Activated T-helper 9 cell treated with anti-CD3 and anti-CD28 coated beads, Interleukin-2, amount 50 U/mL, for 16 hours (primary cell): ENCODE results near the gene DCAF4.
A peak's percentile ranks its signal among the peaks of the same experiment; 100 is the strongest.
"Not testable (repeated sequence)": the region's sequence is repeated elsewhere in the genome, so short reads cannot be mapped to it uniquely, and the experiment has no call there.

Source experiments
- DNase-seq: peaks from one replicate; pipeline ENCODE4 v3.0.0-alpha.2; 2020; ENCODE audit warnings: low read depth

Gene DCAF4

DNA sequence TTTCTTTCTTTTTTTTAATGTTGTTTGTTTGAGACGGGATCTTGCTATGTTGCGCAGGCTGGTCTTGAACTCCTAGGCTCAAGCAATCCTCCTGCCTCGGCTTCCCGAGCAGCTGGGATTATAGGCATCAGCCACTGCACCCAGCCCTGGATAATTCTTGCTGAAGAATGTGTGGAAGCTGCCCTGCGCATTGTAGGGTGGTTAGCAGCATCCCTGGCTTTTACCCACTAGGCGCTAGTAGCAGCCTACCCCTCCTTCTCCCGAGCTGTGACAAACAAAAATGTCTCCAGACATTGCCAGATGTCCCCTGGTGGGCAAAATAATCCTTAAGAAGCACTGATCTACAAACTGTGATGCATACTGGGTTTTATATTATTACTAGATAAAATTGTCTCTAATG lies 6.6 kb downstream of the DCAF4 start:
- DNase-seq: no peak

DNA sequence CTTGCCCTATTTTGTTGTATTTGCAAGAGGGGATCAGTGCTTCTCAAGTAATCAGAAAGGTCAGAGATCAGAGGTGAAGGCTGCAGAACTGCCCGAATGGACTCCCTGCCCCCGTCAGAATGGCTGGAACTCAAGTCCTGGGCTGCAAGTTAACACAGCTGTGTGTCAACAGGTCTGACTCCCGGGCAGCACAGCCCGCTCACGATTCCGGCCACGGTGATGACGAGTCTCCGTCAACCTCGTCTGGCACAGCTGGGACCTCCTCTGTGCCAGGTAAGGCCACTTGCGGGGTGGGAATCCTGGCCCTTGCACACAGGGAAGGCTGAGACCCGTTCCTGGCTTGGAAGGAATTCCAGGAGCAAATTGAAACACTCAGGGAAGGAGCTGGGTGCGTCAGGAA lies 13.4 kb downstream of the DCAF4 start:
- DNase-seq: no peak

DNA sequence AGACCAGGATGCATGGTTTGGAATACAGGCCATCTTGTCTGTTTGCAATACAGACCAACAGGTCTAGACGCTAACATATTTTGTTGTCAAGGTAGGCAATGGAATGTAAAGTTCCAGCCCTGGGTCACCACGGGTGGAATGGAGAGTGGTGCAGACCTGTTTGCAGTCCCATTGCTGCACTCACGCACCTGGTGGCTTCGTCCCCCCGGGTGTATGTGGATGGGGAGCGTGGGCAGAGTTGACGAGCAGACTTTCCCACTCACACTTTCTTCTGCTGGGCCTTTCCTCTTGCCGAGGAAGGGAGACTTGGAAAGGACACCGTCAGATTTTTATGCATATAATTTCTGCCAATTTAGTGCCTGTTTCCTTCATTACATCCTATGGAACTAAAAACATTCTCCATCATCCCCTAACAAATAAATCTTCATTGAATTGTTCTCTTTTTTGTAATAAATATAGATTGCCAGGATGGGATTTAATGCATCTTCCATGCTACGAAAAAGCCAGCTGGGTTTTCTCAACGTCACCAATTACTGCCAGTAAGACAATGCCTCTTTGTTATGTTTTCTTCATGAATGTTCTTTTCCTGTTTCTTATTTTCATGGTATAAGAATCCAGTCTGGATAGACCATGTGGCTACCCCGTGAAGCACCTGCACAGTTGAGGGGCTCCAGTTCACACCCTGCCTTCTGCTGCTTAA lies 15.2 kb downstream of the DCAF4 start:
- DNase-seq: no peak

DNA sequence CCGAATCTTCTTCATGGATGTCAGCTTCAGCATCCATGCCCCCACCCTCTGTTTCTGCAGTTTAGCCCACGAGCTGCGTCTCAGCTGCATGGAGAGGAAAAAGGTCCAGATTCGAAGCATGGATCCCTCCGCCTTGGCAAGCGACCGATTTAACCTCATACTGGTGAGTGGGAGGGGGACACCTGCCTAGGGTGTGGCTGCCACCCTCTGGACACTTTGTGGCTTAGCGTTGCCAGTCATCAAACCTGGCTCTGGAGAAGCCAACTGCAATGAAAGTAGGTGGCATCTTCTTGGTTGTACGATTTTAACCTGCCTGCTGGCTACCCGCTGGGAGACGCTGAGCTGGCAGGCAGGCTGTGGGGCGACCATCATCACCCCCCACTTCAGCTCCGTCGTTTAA lies 16.7 kb downstream of the DCAF4 start:
- DNase-seq: no peak

DNA sequence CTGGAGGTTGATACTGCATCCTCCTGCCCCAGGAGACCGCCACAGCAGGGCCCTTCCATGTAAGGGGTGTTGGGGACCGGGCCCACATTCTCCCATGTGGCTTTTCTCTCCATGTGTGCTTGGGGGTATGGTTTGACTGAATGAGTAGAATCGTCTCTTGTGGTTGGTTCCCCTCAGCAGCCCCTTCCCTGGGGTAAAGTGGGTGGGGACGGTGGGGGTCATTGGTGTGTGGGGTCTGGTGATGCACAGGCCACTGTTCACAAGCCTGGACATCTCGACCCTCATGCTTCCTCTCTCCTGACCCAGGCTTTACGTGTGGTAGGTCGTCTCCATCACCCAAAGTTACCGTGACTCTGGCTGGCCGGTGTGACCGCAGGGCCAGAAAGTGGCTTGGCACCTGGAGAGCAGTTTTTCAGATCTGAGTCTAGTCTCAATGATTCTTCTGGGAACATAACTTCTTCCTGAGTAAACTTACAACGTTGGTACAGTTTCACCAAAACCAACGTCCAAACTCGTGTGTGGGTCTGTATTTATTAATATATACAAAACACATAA lies 17.7 kb downstream of the DCAF4 start:
- DNase-seq: no peak

DNA sequence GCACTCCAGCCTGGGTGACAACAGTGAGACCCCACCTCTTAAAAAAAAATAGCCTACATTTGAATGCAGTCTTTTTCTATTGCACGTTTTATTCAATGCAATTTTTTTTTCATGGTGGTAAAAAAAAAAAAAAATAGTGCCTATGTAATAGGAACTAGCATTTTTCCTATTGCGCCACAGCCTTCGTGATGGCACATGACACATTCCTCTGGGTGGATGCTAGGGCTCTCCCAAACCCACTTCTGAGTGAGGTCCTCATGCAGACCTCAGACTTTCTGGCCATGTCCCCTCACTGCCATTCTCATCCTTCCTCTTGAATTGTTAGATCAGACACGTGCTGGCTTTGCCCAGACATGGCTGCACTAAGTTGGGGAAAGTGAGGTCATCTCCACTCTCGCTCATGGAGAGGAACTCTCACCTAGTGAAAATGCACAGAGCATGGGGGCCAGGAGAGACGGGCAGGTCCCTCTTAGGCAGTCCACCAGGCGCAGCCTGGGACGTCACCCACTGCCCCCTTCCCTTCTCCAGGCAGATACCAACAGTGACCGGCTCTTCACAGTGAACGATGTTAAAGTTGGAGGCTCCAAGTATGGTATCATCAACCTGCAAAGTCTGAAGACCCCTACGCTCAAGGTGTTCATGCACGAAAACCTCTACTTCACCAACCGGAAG lies 19.2 kb downstream of the DCAF4 start:
- no peak for DNase-seq

DNA sequence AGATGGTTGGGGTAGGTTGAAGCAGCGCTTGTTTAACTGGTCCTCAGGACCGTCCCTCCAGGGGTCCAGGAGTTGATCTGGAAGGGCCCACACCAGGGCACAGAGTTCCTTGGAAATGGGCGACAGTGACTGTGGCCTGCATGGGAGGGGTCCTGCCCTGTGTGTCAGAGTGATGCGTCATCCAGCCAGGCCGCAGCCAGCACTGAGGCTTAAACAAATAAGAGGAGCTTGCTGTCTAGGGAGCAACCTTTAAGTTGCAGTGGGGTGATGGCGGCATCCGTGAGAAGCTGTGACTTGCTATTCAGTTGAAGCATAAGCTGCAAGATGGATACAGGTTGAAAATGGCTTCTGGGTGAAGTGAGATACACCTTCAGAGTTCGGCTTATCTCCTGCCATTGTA lies 20.2 kb downstream of the DCAF4 start:
- no peak for DNase-seq

DNA sequence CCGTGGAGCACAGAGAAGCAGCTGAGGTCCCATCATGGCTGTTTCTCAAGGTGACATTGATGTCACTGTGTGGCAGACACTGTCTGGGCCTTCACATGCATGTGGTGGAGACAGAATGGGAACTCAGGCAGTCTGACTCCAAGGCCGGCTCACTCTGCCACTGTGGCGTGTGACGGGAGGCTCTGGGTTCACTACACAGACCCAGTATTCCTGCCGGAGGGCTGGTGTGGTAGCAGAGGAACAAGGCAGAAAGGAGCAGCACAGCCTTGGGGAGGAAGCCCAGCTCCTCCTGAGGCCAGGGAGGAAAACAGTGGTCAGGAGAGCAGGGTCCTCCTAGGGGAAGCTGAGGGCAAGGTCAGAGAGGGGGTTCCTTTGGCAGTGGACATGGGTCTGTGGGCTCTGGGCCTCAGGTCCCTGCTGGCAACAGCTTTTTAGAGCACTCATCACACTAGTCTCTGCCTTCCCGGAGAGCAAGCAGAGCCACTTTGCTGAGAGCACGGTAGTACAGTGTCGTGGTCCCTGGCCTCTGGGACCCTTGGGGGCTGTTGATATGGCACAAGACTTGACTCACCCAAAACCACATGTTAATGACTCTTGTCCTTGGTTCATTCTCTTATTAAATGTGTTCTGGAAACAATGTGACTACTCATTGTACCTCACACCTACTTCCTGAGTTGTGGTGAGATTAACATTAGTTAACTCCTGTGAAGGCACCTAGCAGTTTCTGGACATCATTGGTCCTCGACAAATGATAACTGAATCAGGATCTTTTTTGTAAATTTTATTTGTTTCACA lies 21.3 kb downstream of the DCAF4 start:
- DNase-seq: no peak

DNA sequence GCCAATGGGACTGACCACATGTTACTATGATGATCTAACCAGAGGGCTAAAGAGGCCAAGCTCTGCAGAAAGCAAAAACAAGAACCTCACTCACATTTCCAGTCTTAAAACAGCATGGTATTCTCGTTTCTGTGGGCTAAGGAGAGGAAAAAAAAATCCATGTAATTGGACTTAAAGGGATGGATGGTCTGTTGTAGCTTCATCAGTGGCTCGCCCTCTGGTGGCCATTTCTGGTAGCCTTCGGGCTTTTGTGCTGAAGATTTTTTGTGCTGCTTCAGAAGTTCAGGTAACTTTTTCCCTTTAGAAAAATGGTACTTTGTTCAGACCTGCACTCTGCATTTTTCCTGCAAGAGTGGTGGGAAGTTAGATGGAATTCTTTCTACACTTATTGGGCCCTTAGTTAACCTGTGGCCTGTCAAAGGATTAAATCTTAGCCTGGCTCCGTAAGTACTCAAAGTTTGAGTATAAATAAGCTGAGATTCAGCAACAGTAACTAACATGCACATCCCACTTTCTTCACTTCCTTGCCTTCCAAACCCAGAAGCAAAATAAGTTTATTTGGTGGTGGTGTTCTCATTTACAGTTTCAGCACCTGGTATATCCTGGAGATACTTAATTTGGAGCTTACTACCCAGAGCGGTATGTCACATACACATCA lies 22.3 kb downstream of the DCAF4 start:
- peak; percentile 41 for DNase-seq

DNA sequence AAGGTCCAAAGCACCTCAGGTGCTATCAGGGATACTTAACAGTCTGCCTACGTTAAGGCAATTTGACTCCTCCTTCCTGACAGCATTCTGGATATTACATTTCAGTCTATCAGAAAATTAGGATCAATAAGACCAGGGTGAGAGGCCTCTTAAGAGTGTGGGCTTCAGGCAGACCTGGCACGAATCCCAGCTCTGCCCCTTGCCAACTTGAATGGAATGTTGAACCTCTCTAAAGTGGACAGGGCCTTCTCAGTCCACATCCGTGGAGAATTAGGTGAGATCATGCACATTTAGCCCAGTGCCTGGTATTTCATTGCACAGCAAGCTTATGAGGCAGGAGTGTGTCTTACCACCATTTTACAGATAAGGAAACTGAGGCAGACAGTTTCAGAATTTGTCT lies 25.9 kb downstream of the DCAF4 start:
- no peak for DNase-seq

DNA sequence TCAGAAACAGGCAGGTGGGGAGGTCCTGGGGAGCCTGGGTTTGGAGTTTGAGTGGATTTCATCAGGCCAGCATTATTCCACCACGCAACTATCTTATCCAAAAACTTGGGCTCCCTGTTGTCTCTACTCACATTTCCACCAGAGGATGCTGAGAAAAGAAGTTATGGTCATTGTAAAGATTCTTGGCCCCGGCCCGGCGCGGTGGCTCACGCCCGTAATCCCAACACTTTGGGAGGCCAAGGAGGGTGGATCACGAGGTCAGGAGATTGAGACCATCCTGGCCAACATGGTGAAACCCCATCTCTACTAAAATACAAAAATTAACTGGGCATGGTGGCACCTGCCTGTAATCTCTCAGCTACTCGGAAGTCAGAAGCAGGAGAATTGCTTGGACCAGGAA lies 30.5 kb downstream of the DCAF4 start:
- DNase-seq: not testable (repeated sequence)

DNA sequence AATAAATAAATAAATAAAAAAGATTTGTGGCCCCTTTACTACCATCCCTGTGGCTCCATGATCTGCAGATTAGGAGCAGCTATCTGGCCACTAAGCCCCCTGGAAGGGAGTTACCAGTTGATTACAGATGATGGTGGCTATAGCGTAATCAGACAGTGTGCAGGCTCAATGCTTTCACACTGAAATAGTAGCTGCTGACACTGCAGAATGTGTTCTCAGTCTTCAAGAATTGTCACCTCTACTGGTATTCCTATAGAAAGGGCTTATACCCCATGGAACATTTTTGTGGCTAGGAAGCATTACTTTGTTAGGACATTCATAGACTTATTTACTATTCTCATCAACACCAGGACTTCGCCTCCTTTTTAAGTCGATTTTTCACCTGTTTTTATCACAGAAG lies 30.9 kb downstream of the DCAF4 start:
- DNase-seq: no peak

DNA sequence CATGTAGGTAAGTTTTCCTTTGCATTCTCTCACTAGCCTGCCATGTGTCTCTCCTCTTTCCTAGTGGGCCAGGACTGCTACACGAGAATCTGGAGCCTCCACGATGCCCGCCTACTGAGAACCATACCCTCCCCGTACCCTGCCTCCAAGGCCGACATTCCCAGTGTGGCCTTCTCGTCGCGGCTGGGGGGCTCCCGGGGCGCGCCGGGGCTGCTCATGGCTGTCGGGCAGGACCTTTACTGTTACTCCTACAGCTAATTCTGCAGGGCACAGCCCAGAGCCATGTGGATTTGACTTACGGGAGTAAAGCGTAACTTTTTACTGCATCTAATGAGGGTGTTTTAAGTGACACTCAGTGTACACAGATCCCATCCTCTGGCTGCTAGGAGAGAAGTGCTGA lies 32.3 kb downstream of the DCAF4 start:
- no peak for DNase-seq

DNA sequence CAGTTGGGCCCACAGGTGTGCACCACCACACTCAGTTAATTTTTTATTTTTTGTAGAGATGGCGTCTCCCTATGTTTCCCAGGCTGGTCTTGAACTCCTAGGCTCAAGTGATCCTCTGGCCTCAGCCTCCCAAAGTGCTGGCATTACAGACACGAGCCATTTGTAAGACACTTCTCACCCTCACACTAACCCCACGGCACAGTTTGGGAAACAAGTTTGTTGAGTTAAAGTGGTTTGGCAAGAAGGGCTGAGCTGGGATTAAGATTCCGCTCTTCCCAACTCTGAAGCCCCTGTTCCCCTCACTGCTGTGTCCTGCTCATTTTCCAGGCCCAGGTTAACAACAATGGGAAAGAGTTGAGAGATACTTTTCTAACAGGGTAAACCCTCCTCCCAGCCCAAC lies 34.8 kb downstream of the DCAF4 start:
- not testable (repeated sequence) for DNase-seq

DNA sequence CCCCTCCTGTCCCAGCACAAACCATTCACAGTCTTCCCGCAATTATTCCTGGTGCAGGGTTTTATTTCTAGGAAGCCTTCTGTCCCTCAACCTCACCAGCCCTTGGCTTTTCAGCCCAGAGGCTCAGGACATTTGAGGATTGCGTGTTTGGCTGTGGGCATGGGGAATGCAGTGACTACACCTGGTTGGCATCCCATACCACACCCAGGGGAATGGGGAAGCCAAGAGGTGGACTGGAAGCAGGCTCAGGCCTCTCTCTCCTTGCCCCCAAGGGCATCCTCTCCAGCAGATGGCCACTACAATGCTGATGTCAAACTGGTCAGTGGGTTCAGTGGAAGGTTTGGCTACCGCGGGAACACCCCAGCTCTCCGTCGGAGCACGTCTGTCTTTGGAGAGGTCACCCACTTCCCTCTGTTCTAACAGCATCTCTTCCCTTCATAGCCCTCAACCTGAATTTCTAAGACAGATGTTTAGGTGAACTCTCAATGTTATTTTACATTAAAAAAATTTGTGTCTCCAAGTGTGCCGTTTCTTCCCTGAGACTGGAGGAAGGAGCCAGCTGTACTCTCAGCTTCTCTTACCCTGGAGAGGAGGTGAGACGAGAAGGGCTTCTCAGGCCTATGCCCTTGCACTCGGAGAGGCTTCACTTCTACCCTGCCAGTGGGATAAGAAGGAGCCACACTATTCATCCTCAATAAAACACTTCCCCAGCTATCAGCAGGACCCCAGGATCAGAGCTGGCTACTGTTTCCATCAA lies 35.5 kb downstream of the DCAF4 start:
- no peak for DNase-seq

DNA sequence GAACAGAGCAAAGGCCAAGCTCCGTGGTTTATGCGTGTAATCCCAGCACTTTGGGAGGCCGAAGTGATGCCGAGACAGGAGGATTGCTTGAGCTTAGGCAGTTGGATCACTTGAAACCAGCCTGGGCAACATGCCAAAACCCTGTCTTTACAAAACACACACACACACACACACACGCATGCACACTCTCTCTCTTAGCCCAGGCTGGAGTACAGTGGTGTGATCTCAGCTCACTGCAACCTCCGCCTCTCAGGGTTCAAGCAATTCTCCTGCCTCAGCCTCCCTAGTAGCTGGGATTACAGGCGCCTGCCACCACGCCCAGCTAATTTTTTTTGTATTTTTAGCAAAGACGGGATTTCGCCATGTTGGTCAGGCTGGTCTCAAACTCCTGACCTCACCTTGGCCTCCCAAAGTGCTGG lies 36.1 kb downstream of the DCAF4 start:
- DNase-seq: not testable (repeated sequence)

DNA sequence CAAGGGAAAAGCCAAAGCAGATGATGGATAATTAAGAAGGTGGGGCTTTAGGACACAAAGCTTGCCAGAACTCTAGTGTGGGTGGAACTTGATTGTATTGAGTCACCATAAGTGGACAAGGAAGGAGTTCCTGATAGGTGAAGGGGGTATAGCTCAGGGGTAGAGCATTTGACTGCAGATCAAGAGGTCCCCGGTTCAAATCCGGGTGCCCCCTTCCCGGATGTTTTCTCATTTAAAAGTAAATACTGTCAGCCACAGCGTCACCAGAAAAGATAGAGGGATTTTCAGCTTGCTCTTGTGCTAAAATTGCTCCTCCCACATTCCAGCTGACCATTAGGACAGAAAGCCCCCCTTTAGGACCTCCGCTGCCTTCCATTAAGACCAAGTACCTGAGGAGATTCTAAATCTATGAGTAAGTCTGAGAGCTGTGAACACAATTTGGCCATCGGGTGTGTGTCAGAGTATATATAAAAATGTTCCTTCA lies 36.6 kb downstream of the DCAF4 start:
- DNase-seq: no peak

DNA sequence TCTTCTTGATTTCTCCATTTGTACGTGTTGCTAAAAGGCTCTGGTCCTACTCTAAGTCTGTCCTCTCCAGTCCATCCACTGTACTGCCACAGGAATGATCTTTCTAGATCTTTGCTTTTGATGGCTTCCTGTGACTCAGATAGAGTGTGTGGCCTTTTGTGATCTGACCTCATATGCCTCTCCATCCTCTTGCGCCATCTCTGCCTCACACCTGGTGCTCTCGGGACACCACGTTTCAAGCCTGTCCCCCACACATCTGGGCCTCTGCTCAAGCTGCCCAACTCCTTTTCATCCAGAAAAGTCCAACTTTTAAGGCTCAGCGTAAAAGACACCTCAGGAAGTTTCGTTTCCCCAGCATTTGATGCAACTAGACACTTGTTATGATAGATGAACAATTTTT lies 39.0 kb downstream of the DCAF4 start:
- no peak for DNase-seq

DNA sequence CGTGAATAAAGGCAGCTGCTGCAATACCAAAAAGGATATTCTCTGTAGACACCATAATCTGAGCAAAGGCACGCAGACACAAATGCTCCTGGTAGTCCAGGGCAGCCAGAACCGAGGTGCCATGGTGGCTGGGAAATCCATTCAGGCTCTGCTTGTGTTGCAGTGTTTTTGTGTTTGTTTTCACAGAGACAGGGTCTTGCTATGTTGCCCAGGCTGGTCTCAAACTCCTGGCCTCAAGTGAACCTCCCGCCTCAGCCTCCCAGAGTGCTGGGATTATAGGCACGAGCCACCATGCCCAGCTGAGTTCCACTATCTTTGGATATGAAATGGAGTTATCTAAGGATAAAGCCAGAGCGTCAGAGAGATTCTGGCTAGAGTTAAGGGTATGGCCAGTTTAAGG lies 39.8 kb downstream of the DCAF4 start:
- DNase-seq: no peak

DNA sequence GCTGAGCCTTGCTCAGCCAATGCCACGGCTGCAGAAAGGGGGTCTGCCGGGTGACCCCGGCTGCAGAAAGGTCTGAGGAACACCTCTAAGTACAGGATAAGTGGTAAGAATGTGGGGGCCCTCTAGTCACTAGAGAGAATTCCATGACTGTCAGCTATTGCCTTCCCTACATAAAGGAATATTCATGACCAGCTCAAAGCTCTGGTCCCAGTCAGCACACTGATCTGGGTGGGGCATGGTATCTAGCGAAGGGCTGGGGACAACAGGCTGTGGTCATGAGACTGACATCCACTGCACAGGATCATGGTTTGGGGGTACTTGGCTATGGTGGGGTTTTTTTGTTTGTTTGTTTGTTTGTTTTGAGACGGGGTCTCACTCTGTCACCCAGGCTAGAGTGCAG lies 42.1 kb downstream of the DCAF4 start:
- DNase-seq: no peak

DNA sequence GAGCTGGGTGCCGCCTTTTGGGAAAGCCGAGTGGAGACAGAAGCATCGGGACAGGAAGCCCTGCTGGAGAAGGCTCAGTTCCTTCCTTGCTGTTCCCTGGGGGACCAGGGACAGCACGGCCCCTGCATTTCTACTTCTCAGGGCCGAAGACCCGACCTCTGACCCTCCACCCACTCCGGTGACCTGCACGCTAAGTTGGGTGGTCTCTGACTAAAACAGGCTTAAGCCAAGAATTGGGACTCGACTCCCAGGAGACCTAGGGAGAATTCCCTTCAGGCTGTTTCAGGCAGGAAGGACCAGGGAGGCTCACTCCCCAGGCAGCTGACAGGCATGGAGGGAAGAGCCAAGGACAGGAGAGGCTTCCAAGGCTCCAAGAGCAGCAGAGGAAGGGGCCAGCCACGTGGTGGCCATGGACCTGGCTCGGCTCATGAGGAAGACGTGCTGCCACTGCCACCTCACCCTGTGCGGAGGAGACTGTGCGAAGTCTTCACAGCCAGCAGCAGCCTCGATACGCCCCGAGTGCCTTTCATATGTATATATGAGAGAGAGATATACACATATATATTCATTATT lies 43.9 kb downstream of the DCAF4 start:
- no peak for DNase-seq
